DOHH2 (cell line): ENCODE data around the gene GPR65.

Experiments used
- H3F3A ChIP-seq: fragments of 200-600 bp; sonication (generic), shearing (Covaris generic); 2 replicates; pipeline ENCODE4 v1.6.0; 2016; ENCODE audit warnings: antibody characterized with exemption, mild to moderate bottlenecking; ENCODE audit not compliant: control insufficient read depth, insufficient read depth
- H3K27ac ChIP-seq: fragments of 200-600 bp; sonication (generic); 2 replicates; pipeline ENCODE4 v1.5.1; 2014; ENCODE audit warnings: low read depth, mild to moderate bottlenecking, low read length, moderate library complexity
- H3K27me3 ChIP-seq: fragments of 200-600 bp; sonication (generic); 2 replicates; pipeline ENCODE4 v1.6.1; 2014; ENCODE audit warnings: mild to moderate bottlenecking, low read length, mixed read lengths; ENCODE audit not compliant: control insufficient read depth
- H3K36me3 ChIP-seq: fragments of 200-600 bp; sonication (generic); 2 replicates; pipeline ENCODE4 v1.6.1; 2014; ENCODE audit warnings: mild to moderate bottlenecking, low read length, moderate library complexity, mixed read lengths; ENCODE audit not compliant: control insufficient read depth
- H3K4me1 ChIP-seq: fragments of 200-600 bp; sonication (generic); 2 replicates; pipeline ENCODE4 v1.6.1; 2014; ENCODE audit warnings: mild to moderate bottlenecking, low read length, mixed read lengths; ENCODE audit not compliant: control insufficient read depth
- H3K4me2 ChIP-seq: fragments of 200-600 bp; sonication (generic); 2 replicates; pipeline ENCODE4 v1.6.0; 2014; ENCODE audit warnings: mild to moderate bottlenecking, low read length, moderate library complexity
- H3K4me3 ChIP-seq: fragments of 200-600 bp; sonication (generic); 2 replicates; pipeline ENCODE4 v1.5.1; 2014; ENCODE audit warnings: mild to moderate bottlenecking, low read length, mixed read lengths
- H3K79me2 ChIP-seq: fragments of 200-600 bp; sonication (generic); 2 replicates; pipeline ENCODE4 v1.6.1; 2014; ENCODE audit warnings: mild to moderate bottlenecking, low read length, mixed read lengths; ENCODE audit not compliant: control insufficient read depth
- H3K9me2 ChIP-seq: fragments of 200-600 bp; sonication (generic); replicated peaks from 2 replicates; pipeline ENCODE4 v1.6.1; 2014; ENCODE audit warnings: mild to moderate bottlenecking, low read length, mixed read lengths; ENCODE audit not compliant: control insufficient read depth
- H3K9me3 ChIP-seq: fragments of 200-600 bp; sonication (generic); 2 replicates; pipeline ENCODE4 v1.6.1; 2014; ENCODE audit warnings: antibody characterized with exemption, low read length, mixed read lengths; ENCODE audit not compliant: control insufficient read depth, insufficient read depth
- H4K20me1 ChIP-seq: fragments of 200-600 bp; sonication (generic); 2 replicates; pipeline ENCODE4 v1.6.0; 2014; ENCODE audit warnings: low read depth, mild to moderate bottlenecking, antibody characterized with exemption, low read length, moderate library complexity; ENCODE audit not compliant: control insufficient read depth, insufficient read depth
- CTCF ChIP-seq: fragments of 200-600 bp; sonication (generic); IDR thresholded peaks from one replicate; pipeline ENCODE4 v1.5.1; 2014; ENCODE audit warnings: antibody characterized with exemption, mild to moderate bottlenecking, low read depth, low read length; ENCODE audit not compliant: poor library complexity, severe bottlenecking
- EZH2phosphoT487 ChIP-seq: fragments of 200-600 bp; sonication (generic); IDR thresholded peaks from 2 replicates; pipeline ENCODE4 v1.6.1; 2017; ENCODE audit warnings: borderline replicate concordance, mild to moderate bottlenecking, antibody characterized with exemption, low read length, moderate library complexity, mixed read lengths

GPR65 gene

DNA sequence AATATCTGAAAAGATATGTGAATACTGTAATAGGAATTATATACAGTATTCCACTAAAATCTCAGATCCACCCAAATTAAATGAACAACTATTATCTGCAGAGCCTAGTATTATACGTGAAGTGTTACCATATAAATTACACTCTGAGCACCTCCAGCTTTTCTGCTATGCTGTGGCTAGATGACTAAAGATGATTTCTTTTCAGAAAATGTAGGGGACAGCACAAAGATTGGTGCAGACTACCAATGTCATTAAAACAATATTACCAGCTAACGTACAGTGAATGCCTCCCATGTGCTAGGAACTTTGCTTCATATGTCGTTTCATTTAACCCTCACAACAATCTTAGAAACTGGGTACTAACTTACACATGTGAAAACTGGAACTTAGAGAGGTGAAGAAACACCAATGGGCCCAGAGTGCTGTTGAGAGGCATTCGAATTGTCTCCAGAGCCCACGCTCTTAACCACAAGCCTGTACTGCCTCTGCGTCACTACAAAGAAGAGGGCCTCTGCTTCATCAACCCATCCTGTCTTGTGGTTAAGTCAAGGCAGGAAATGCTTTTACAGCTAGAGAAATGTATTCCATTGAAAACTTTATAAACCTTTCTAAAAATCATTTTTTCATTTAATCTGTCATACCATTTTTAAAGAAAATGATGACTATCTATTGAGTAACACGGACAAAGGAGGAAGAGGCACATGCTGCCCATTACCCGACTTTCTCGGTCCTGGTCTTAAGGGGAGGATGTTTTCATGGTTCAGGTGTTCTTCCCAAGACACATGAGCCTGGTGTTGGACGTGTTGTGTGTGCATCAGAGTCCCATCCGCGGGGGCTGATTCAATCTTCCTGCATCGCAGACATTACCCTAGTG, 1.3 kb downstream of the GPR65 start:
- peaks cover 10% of the 10 kb centered on the region; the same call in 1 of the 2 replicates for H3K36me3 ChIP-seq
- peak overlapping the region; percentile 73 for H3K4me3 ChIP-seq
- TF ChIP-seq EZH2phosphoT487 (no peak), CTCF (no peak)
- no peaks in the 10 kb centered on the region for H3K9me3 ChIP-seq
- H3K4me2 ChIP-seq: peak overlapping the region; percentile 74
- H3K4me1 ChIP-seq: peaks cover 51% of the 10 kb centered on the region
- H3K79me2 ChIP-seq: peaks cover 55% of the 10 kb centered on the region
- no peaks in the 10 kb centered on the region; the same call in 1 of the 2 replicates for H4K20me1 ChIP-seq
- H3F3A ChIP-seq: peaks cover 12% of the 10 kb centered on the region; the same call in 1 of the 2 replicates
- H3K9me2 ChIP-seq: no peaks in the 10 kb centered on the region
- H3K27ac ChIP-seq: peak overlapping the region; percentile 66
- no peaks in the 10 kb centered on the region for H3K27me3 ChIP-seq

DNA sequence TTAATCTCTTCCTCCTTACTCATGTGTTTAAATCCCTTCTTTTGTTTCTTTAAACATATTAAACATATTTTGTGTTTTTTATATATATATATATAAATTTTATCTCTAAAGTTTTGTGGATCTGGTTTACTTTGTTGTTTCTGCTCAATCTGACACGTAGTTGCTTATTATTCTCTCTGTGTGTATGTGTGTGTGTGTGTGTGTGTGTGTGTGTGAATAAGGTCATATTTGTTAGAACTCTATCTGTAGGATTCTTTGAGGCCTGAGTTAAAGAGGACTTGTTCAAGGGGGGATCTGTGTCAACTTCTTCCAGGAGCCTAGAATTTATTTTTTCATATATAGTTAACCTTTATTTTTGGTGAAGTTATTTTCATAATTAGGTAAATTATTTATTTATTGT, 2.7 kb downstream of the GPR65 start:
- H3K4me1 ChIP-seq: peaks cover 46% of the 10 kb centered on the region

GRCh38 chr14:88008039-88008742, 3.3 kb downstream of the GPR65 start:
- Histone ChIP-seq H3K36me3 (peaks cover 10% of the 10 kb centered on the region; the same call in 1 of the 2 replicates), H3K4me1 (peaks cover 40% of the 10 kb centered on the region), H3K9me2 (no peaks in the 10 kb centered on the region), H3K9me3 (no peaks in the 10 kb centered on the region), H3K4me2 (no peak overlapping the region), H3K4me3 (no peak overlapping the region), H3K27ac (no peak overlapping the region), H3K79me2 (peaks cover 66% of the 10 kb centered on the region), H4K20me1 (no peaks in the 10 kb centered on the region; the same call in 1 of the 2 replicates), H3F3A (peaks cover 12% of the 10 kb centered on the region; the same call in 1 of the 2 replicates), H3K27me3 (no peaks in the 10 kb centered on the region)
- TF ChIP-seq CTCF (no peak), EZH2phosphoT487 (no peak)

More for the DNA sequence above, 2.7 kb downstream of the GPR65 start:
- TF ChIP-seq EZH2phosphoT487: no peak
- no peak for TF ChIP-seq CTCF
- no peaks in the 10 kb centered on the region for H3K27me3 ChIP-seq
- no peak overlapping the region for H3K4me2 ChIP-seq
- no peak overlapping the region for H3K4me3 ChIP-seq
- peaks cover 10% of the 10 kb centered on the region; the same call in 1 of the 2 replicates for H3K36me3 ChIP-seq
- H3K9me2 ChIP-seq: no peaks in the 10 kb centered on the region
- H4K20me1 ChIP-seq: no peaks in the 10 kb centered on the region; the same call in 1 of the 2 replicates
- peaks cover 12% of the 10 kb centered on the region; the same call in 1 of the 2 replicates for H3F3A ChIP-seq
- peaks cover 65% of the 10 kb centered on the region for H3K79me2 ChIP-seq
- H3K9me3 ChIP-seq: no peaks in the 10 kb centered on the region
- H3K27ac ChIP-seq: no peak overlapping the region
